22Rv1 (cell line): ENCODE measurements around the gene SH3RF1.

Source experiments
- CTCF ChIP-seq: fragments of 450-650 bp; IDR thresholded peaks from 2 replicates; pipeline ENCODE4 v1.5.1; 2017; ENCODE audit warnings: mild to moderate bottlenecking
- ZFX ChIP-seq: fragments of 450-650 bp; IDR thresholded peaks from 2 replicates; pipeline ENCODE4 v1.6.1; 2017; ENCODE audit warnings: antibody characterized with exemption, borderline replicate concordance

- no peak for TF ChIP-seq CTCF
- no peak for TF ChIP-seq ZFX
Observed at GRCh38 chr4:169259271-169259670, 11.5 kb downstream of the SH3RF1 start.
